Gastroesophageal sphincter (tissue), 3 donors: ENCODE data around the gene DOK5.

ENCODE experiments used
- CTCF ChIP-seq, 4 experiments: fragments of 200-600 bp in 2 of 4; fragments of 450-650 bp in 2 of 4; sonication (generic) in 1 of 4; IDR thresholded peaks; one replicate each; pipeline ENCODE4 v1.5.1; 2017 to 2019; ENCODE audit warnings: antibody characterized with exemption in 4 of 4, mild to moderate bottlenecking in 2 of 4, moderate library complexity in 2 of 4
- POLR2A ChIP-seq, 2 donors: fragments of 450-650 bp; IDR thresholded peaks; one replicate each; pipeline ENCODE4 v1.6.1; 2017; ENCODE audit warnings: antibody characterized with exemption in 2 of 2, mild to moderate bottlenecking in 2 of 2, moderate library complexity in 1 of 2

- no peak for TF ChIP-seq CTCF (IDR thresholded peaks at IDR 0.05)
- TF ChIP-seq POLR2A (IDR thresholded peaks at IDR 0.05) = no peak
Observed at GRCh38 chr20:54601831-54602515, 126.6 kb downstream of the DOK5 start.
